IPS-18a (cell line): Measurements from ENCODE around the gene TM9SF4.

Experiments used
- H3K27ac ChIP-seq: one replicate; pipeline ENCODE4 v1.5.1; 2013; ENCODE audit warnings: low read length
- H3K27me3 ChIP-seq: one replicate; pipeline ENCODE4 v1.6.1; 2013; ENCODE audit warnings: mild to moderate bottlenecking, low read length; ENCODE audit not compliant: control insufficient read depth, insufficient read depth
- H3K36me3 ChIP-seq: one replicate; pipeline ENCODE4 v1.6.1; 2013; ENCODE audit warnings: low read depth, low read length; ENCODE audit not compliant: control insufficient read depth
- H3K4me1 ChIP-seq: one replicate; pipeline ENCODE4 v1.6.1; 2013; ENCODE audit warnings: low read depth, low read length; ENCODE audit not compliant: control insufficient read depth
- H3K4me3 ChIP-seq: one replicate; pipeline ENCODE4 v1.5.1; 2013; ENCODE audit warnings: low read length
- H3K9ac ChIP-seq: one replicate; pipeline ENCODE4 v1.6.1; 2013; ENCODE audit warnings: mild to moderate bottlenecking, low read length, moderate library complexity
- H3K9me3 ChIP-seq: one replicate; pipeline ENCODE4 v1.6.1; 2013; ENCODE audit warnings: low read depth, low read length; ENCODE audit not compliant: control insufficient read depth

TM9SF4 gene

DNA sequence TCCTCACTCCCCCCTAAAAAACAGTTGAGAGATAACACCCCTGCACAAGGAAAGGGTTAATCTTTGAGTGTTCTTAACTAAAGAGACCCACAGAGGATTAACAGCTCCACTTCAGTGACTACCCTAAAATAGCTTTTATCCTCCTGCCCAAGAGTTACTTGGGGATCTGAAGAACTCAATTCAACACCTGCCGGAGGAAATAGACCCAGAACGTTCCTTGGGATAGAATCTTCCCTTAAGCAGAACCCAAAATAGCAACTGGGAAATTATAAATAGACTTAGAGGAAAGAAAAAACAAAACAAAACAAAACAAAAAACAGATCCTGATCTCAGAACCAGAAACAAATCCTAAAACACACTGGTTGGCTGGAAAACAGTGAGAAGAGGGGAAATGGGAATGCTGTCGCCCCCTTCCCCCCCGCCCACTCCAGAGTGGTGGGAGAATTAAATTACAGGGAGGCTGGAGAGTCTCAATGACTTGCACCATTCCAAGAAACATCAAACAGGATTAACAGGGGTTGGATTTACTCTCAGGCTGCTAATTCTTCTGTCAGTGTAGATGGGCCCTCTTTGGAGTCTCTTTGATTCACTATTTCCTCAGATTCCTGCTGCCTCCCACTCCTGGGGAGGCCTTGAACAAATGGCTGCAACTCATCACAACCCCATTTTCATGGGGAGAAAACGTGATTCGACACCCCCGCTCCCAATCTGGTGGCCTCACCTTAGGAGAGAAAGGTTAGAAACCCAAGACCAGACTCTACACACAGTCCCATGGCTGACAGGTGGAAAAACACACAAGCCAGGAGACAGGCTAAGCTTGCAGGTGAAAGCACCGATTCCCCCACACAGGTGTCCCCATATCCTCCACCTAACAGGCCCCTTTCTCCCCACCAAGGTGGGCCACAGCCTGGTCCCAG is 96.6 kb downstream of the TM9SF4 start:
- H3K27ac ChIP-seq, result no peak overlapping the region
- peak overlapping the region; percentile 97 for H3K4me3 ChIP-seq
- peak overlapping the region; percentile 85 for H3K9ac ChIP-seq
- peaks cover 36% of the 10 kb centered on the region for H3K36me3 ChIP-seq
- H3K9me3 ChIP-seq, result no peaks in the 10 kb centered on the region
- no peaks in the 10 kb centered on the region for H3K27me3 ChIP-seq
- peaks cover 6% of the 10 kb centered on the region for H3K4me1 ChIP-seq

DNA sequence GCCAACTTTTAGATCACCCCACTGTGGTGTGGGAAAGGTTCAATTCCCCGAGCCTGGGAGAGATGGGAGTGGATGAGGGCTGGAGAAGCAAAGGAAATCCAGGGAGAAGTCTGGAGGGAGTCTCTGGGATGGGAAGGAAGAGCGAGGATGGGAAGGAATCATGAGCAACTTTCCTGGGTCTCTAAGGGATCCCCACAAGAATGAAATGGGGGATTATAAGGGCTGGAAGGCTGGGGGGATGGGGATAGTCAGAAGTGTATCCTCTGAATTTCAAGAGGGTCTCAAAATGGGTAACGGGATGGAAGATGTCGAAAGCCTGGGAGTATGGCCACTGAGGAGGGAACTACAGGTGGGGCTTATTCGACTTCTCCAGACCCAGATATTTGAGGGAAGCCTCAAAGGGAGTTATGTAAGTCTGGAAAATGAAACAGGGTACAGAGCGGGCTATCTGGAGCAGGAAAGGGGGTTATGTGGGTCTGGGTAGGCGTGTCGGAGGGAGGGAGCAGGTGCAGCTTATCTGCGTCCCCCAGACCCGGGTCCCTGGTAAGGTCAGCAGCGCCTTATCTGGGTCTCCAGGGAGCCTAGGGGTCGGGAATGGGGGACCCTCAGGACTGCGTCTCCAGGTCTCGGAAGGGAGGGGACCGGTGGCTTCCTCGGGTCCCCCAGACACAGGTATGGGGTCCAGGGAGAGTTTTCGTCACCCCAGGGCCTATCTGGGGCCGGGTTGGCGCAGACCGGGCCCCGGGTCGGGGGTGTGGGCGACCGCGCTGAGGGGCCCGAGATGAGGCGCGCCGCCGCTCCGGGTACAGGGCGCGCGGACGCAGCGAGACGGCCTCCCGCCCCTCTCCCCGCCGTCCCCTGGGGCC is 97.5 kb downstream of the TM9SF4 start:
- Histone ChIP-seq H3K4me1 (peaks cover 6% of the 10 kb centered on the region), H3K4me3 (peak overlapping the region; percentile 97), H3K9ac (peak overlapping the region; percentile 85), H3K27ac (peak overlapping the region; percentile 33), H3K27me3 (no peaks in the 10 kb centered on the region), H3K36me3 (peaks cover 33% of the 10 kb centered on the region), H3K9me3 (no peaks in the 10 kb centered on the region)

DNA sequence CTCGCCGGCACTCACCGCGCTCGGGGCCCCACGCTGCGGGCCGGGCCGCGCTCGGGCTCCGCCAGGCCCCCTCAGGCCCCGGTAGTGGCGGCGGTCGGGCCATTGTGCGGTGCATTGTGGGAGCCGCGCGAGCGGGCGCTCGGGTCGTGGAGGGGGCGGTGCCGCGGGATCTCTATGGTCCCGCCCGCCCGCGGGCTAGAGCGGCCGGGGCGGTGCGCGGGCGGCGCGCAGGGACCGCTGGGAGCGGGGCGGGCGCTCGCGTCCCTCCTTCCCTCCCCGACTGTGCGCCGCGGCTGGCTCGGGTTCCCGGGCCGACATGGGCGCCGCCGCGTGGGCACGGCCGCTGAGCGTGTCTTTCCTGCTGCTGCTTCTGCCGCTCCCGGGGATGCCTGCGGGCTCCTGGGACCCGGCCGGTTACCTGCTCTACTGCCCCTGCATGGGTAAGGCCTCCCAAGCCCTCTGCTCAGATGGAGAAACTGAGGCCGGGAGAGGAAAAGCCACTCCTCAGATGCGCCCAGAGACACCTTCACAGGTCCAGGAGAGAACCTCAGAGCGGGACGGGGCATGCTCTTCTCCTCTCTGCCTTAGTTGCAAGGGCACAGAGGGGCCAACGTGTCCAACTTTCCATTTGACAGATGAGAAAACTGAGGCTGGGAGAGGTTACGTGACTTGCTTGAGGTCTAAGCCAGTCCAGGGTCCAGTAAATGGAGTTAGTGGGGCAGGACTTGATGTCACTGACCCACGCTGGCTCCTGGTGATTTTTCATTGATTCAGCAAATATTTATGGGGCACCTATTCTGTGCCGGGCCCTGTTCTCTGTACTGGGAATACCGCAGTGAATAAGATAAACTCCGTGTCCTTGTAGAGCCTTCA is 98.3 kb downstream of the TM9SF4 start, which contains the start of the genes PLAGL2 and POFUT1:
Gene PLAGL2 (minus strand): TSS at position 118 of the 873 bp plus-strand sequence. CDS start 5,565 bp downstream, outside the sequence.
Gene POFUT1 (plus strand): TSS at position 255 of the 873 bp plus-strand sequence. CDS start 62 bp downstream, at position 317.
- H3K36me3 ChIP-seq, result peaks cover 32% of the 10 kb centered on the region
- no peaks in the 10 kb centered on the region for H3K9me3 ChIP-seq
- peak within 1 kb of the TSS; percentile 90 for H3K9ac ChIP-seq
- peaks cover 6% of the 10 kb centered on the region for H3K4me1 ChIP-seq
- H3K27me3 ChIP-seq, result no peaks in the 10 kb centered on the region
- peak within 1 kb of the TSS; percentile 33 for H3K27ac ChIP-seq
- peak within 1 kb of the TSS; percentile 97 for H3K4me3 ChIP-seq

- Histone ChIP-seq H3K36me3 (peaks cover 27% of the 10 kb centered on the region), H3K9me3 (no peaks in the 10 kb centered on the region), H3K9ac (peak overlapping the region; percentile 90), H3K4me1 (peaks cover 6% of the 10 kb centered on the region), H3K27ac (no peak overlapping the region), H3K4me3 (peak overlapping the region; percentile 97), H3K27me3 (no peaks in the 10 kb centered on the region)
Measured at GRCh38 chr20:32208499-32209154, 99.1 kb downstream of the TM9SF4 start.

- peaks cover 6% of the 10 kb centered on the region for H3K4me1 ChIP-seq
- H3K4me3 ChIP-seq, result no peak overlapping the region
- H3K27me3 ChIP-seq, result no peaks in the 10 kb centered on the region
- H3K27ac ChIP-seq, result no peak overlapping the region
- H3K9me3 ChIP-seq, result no peaks in the 10 kb centered on the region
- no peak overlapping the region for H3K9ac ChIP-seq
- peaks cover 30% of the 10 kb centered on the region for H3K36me3 ChIP-seq
Measured at GRCh38 chr20:32209850-32210605, 100.5 kb downstream of the TM9SF4 start.

DNA sequence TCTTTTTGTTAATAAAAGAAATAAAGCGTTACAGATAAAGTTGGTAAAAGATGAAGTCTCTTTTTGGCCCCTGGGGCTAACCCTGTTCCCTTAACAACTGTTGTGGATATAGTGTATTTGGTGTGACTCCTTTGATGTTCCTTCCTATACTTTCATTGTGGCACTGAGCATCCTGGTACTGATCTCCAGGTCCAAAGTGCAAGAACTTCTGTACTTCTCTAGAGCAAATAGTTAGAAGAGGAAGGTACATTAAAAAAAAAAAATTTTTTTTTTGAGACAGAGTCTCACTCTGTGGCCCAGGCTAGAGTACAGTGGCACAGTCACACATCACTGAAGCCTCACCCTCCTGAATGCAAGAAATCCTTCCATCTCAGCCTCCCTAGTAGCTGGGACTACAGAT is 104.4 kb downstream of the TM9SF4 start:
- H3K4me3 ChIP-seq, result no peak overlapping the region
- H3K9ac ChIP-seq, result no peak overlapping the region
- no peaks in the 10 kb centered on the region for H3K27me3 ChIP-seq
- H3K27ac ChIP-seq, result no peak overlapping the region
- H3K36me3 ChIP-seq, result peaks cover 60% of the 10 kb centered on the region
- no peaks in the 10 kb centered on the region for H3K4me1 ChIP-seq
- H3K9me3 ChIP-seq, result no peaks in the 10 kb centered on the region

- Histone ChIP-seq H3K27me3 (no peaks in the 10 kb centered on the region), H3K36me3 (peaks cover 66% of the 10 kb centered on the region), H3K4me3 (no peak overlapping the region), H3K9ac (no peak overlapping the region), H3K4me1 (no peaks in the 10 kb centered on the region), H3K27ac (no peak overlapping the region), H3K9me3 (no peaks in the 10 kb centered on the region)
Measured at GRCh38 chr20:32215147-32215546, 105.6 kb downstream of the TM9SF4 start.

- Histone ChIP-seq H3K27ac (no peak overlapping the region), H3K4me3 (no peak overlapping the region), H3K36me3 (peaks cover 65% of the 10 kb centered on the region), H3K4me1 (no peaks in the 10 kb centered on the region), H3K9me3 (no peaks in the 10 kb centered on the region), H3K9ac (no peak overlapping the region), H3K27me3 (no peaks in the 10 kb centered on the region)
Measured at GRCh38 chr20:32215729-32216128, 106.2 kb downstream of the TM9SF4 start.

DNA sequence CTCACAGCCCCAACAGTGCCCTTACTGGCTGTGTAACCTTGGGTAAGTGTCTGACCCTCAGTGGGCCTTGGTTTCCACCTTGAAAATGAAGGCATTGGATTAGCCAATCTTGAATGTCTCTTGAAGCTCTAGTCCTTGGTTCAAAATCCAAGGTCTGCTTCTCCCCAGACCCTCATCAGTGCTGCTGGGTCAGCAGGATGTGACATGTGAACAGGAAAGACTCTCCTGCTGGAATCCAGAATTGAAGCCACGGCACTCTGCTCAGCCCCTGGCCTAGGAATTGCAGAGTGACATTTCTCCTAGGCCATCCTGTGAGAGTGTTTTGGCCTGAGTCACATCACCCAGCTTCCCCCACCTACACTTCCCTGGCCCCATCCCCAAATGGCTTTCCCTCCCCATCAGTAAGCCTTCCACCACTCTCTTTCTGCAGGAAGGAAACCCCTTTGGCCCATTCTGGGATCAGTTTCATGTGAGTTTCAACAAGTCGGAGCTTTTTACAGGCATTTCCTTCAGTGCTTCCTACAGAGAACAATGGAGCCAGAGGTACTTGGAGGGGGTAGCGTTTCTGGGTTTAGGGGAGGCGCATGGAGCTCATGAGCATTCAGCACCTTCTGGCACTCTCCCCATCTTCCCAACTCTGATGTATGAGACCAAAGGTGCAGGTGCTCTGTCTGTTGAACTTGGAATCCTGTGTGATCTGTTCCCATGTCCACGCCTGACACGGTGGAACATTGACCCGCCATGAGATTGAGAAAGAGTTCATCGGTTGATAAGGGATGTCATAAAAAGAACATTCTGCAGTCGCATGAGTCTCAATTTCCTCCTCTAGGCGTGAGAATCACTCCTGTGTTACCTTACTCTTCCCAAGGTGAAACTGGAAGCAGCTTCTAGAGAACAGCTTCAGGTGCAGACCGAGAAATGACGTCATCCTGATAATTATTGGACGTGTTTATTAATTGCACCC is 106.9 kb downstream of the TM9SF4 start:
- H3K9me3 ChIP-seq, result no peaks in the 10 kb centered on the region
- H3K9ac ChIP-seq, result no peak overlapping the region
- no peaks in the 10 kb centered on the region for H3K4me1 ChIP-seq
- no peaks in the 10 kb centered on the region for H3K27me3 ChIP-seq
- peaks cover 66% of the 10 kb centered on the region for H3K36me3 ChIP-seq
- no peak overlapping the region for H3K27ac ChIP-seq
- H3K4me3 ChIP-seq, result no peak overlapping the region
